IMR-90 (cell line): Measurements from ENCODE around the gene STAG1. TPM values are rescaled to one million over a fixed set of nuclear protein-coding genes. Genes with fewer than 3 reads are reported as not detected.

ENCODE experiments used
- microRNA-seq, 2 experiments: library from miRNA; stranded (forward) in 1 of 2; unstranded in 1 of 2; fragments of 10-50 nt in 1 of 2; fragments of <30 nt in 1 of 2; gene quantifications in 1 of 2; microRNA quantifications in 1 of 2; one replicate each; pipeline versions ENCODE3 to v1.1.0; 2013 to 2020; ENCODE audit not compliant: insufficient read depth in 1 of 2, insufficient read length in 1 of 2, unreplicated experiment in 1 of 2
- polyA plus RNA-seq, 3 experiments: library from polyadenylated mRNA; depleted of rRNA; stranded (reverse); fragments of >200 nt; gene quantifications; 2 replicates each; pipeline ENCODE4 v1.2.3, GENCODE V29; 2012; ENCODE audit warnings: low replicate concordance in 1 of 3
- small RNA-seq, 5 experiments: library from RNA; depleted of rRNA; stranded (forward); fragments of <200 nt; gene quantifications; one replicate each; pipeline ENCODE3, GENCODE V24; 2012
- total RNA-seq: library from RNA; depleted of rRNA; stranded (reverse); fragments of >200 nt; gene quantifications from 2 replicates; pipeline ENCODE4 v1.2.3, GENCODE V29; 2012; rRNA removed

STAG1 gene
- total and polyA plus RNA-seq, 2 of the 4 experiments (the other 2 are of a cell fraction) = 9.6 to 32.3 TPM

Small RNAs within 50 kb of the gene (microRNA-seq; reads per million reads assigned to microRNA genes)
- gene RNU6-1284P (ENCODE audit: insufficient read depth, insufficient read length) (not detected), gene RNU6-789P (ENCODE audit: insufficient read depth, insufficient read length) (not detected)

Small RNAs within 50 kb of the gene (small RNA-seq; reads per million reads assigned to genes)
- gene RNU6-1284P (0 reads per million in 5 experiments), gene RNU6-789P (0 reads per million in 5 experiments)

Other genes starting within 250 kb of the STAG1 start
- gene SLC35G2, start 66.7 kb upstream of the STAG1 start, total RNA-seq = 6.6 and 8.6 TPM in 2 replicates
- gene SLC35G2, start 66.7 kb upstream of the STAG1 start, polyA plus RNA-seq (2012; rRNA removed) = 5.9 and 7.0 TPM in 2 replicates
- 23.7 and 50.3 TPM in 2 replicates for gene NCK1, start 109.8 kb upstream of the STAG1 start, total RNA-seq
- gene NCK1, start 109.8 kb upstream of the STAG1 start, polyA plus RNA-seq (2012; rRNA removed) = 24.3 and 25.4 TPM in 2 replicates
- gene IL20RB, start 205.6 kb upstream of the STAG1 start, total RNA-seq = 0.56 and 0.72 TPM in 2 replicates
- gene IL20RB, start 205.6 kb upstream of the STAG1 start, polyA plus RNA-seq (2012; rRNA removed) = 0.72 and 0.97 TPM in 2 replicates